GM21515 (cell line): ENCODE measurements around the gene EHD4.

Experiments used
- ATAC-seq: cut with Tn5 transposase; IDR thresholded peaks from one replicate; pipeline ENCODE4 v1.9.1; 2021; ENCODE audit not compliant: unreplicated experiment

The EHD4 gene

GRCh38 chr15:41939986-41940385, 32.4 kb downstream of the EHD4 start:
- ATAC-seq, result no peak

- ATAC-seq, result no peak
These were observed 34.8 kb downstream of the EHD4 start for GRCh38 chr15:41937568-41937923.

GRCh38 chr15:41936649-41937567, 35.4 kb downstream of the EHD4 start:
- ATAC-seq, result no peak

- ATAC-seq, result no peak
These were observed 36.2 kb downstream of the EHD4 start for GRCh38 chr15:41936155-41936554.

GRCh38 chr15:41935566-41936020, 36.8 kb downstream of the EHD4 start:
- no peak for ATAC-seq

GRCh38 chr15:41934843-41935242, 37.5 kb downstream of the EHD4 start:
- no peak for ATAC-seq

GRCh38 chr15:41933771-41934170, 38.6 kb downstream of the EHD4 start:
- ATAC-seq, result no peak

- no peak for ATAC-seq
These were observed 39.0 kb downstream of the EHD4 start for GRCh38 chr15:41933326-41933725.

- no peak for ATAC-seq
These were observed 39.7 kb downstream of the EHD4 start for GRCh38 chr15:41932511-41933289.

- no peak for ATAC-seq
These were observed 40.3 kb downstream of the EHD4 start for GRCh38 chr15:41932101-41932500.

- no peak for ATAC-seq
These were observed 41.5 kb downstream of the EHD4 start for GRCh38 chr15:41930867-41931222.

GRCh38 chr15:41930221-41930866, 42.0 kb downstream of the EHD4 start:
- ATAC-seq, result no peak

GRCh38 chr15:41928637-41929620, 43.4 kb downstream of the EHD4 start:
- ATAC-seq, result peak; percentile 53

GRCh38 chr15:41928100-41928499, 44.3 kb downstream of the EHD4 start:
- ATAC-seq, result no peak

- no peak for ATAC-seq
These were observed 44.8 kb downstream of the EHD4 start for GRCh38 chr15:41927536-41927935.

GRCh38 chr15:41926185-41927056, 45.9 kb downstream of the EHD4 start:
- ATAC-seq, result no peak

- ATAC-seq, result no peak
These were observed 47.2 kb downstream of the EHD4 start for GRCh38 chr15:41925086-41925608.

- ATAC-seq, result no peak
These were observed 48.9 kb downstream of the EHD4 start for GRCh38 chr15:41923401-41923997.

- no peak for ATAC-seq
These were observed 50.0 kb downstream of the EHD4 start for GRCh38 chr15:41922353-41922752.
